ENCODE data around the gene TEX26.
"Not testable (repeated sequence)": the region's sequence is repeated elsewhere in the genome, so short reads cannot be mapped to it uniquely, and the experiment has no call there.

Gene TEX26

GRCh38 chr13:30920162-30920909 lies 12.1 kb upstream of the TEX26 start:
- DNase-seq: no peak

- DNase-seq: no peak
Measured at GRCh38 chr13:30923418-30923817, 9.0 kb upstream of the TEX26 start.

- DNase-seq: no peak
Measured at GRCh38 chr13:30924721-30925120, 7.7 kb upstream of the TEX26 start.

GRCh38 chr13:30925429-30925828 lies 7.0 kb upstream of the TEX26 start:
- DNase-seq: no peak

DNA sequence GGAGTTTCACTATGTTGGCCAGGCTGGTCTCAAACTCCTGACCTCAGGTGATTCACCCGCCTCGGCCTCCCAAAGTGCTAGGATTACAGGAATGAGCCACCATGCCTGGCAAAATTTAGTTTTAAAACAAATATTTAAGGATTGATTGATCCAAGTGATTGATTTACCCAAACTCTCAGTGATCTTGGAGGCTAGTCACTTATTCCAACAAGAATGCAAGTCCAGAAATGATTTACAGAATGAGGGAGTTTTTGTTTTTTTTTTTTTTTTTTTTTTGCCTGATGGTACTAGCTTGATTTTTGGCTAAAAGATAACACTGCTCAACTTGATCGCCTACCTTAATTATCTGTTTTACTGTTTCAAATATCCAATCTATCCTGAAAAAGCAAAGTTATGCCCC lies 5.7 kb upstream of the TEX26 start:
- DNase-seq: no peak

- DNase-seq: not testable (repeated sequence)
Measured at GRCh38 chr13:30927188-30927587, 5.3 kb upstream of the TEX26 start.

DNA sequence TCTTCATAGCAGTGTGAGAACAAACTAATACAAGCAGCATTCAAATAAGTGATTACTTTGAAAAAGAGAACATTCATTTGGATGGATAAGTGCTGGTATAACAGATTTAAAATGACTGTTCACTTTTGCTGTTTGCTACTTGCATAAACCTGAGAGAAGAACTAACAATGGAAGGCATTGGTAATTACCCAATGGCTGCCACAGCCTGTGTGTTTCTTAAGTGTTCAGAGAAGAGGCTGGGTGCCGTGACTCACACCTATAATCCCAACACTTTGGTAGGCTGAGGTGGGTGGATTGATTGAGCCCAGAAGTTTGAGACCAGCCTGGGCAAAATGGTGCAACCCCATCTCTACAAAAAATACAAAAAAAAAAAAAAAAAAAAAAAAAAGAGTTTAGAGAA lies 4.9 kb upstream of the TEX26 start:
- no peak for DNase-seq

DNA sequence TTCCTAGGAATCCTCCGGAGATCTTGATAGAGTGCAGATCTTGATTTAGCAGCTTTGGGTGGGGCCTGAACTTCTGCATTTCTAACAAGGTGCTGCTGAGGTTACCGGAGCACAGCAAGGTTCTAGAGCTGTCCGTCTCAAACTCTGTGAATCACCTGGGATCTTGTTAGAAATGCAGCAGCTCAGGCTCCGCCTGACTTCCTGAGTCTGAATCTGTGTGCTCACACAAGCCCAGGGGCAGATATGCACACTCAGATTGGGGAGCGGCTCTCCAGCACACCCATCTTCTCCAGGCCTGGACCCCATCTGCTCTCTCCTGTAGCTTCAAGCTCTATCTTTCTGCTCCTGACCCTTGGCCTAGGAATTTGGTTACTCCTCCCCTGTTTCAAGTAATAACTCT lies 3.5 kb upstream of the TEX26 start:
- no peak for DNase-seq

DNA sequence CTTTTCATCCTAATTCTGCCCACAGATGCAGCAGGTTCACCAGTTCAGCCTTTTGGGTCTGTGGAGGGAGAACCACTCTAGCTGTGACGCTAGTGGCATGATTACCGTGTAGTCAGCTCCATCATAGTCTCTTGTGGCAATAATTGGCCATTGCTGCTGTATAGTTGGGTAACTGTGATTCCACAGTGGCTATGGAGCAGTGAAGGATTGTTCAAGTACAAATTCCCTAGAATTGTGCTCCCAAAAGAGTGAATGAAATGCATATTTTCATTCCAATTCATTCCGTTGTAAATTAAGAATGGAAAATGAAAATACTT lies 856 bp downstream of the TEX26 start:
- no peak for DNase-seq

DNA sequence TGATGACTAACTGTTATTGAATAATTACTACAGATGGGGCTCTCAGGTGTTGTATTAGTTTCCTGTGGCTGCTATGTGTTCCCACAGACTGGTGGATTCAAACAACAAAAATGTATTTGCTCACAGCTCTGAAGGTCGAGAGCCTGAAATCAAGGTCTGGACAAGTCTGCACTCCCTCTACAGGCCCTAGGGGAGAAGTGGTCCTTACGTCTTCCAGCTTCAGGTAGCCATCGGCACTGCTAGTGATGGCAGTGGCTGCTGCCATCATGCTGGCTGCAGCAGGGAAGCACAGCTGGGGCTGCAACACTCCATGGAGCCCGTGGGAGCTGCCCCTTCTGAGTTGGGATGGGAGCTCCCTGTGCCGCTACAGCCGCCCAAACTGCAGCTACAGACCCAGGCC lies 1.9 kb downstream of the TEX26 start:
- no peak for DNase-seq

- no peak for DNase-seq
Measured at GRCh38 chr13:30934803-30935202, 2.3 kb downstream of the TEX26 start.

GRCh38 chr13:30936971-30937370 lies 4.5 kb downstream of the TEX26 start:
- no peak for DNase-seq

DNA sequence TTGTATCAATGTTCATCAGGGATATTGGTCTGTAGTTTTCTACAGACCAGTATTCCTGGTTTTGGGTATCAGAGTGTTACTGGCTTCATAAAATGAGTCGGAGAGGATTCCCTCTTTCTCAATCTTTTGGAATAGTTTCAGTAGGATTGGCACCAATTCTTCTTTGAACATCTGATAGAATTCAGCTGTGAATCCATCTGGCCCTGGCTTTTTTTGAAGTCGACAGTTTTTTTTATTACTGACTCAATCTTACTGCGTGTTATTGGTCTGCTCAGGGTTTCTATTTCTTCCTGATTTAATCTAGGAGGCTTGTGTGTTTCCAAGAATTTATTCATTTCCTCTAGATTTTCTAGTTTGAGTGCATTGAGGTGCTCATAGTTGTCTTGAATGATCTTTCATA lies 11.4 kb downstream of the TEX26 start:
- DNase-seq: no peak

DNA sequence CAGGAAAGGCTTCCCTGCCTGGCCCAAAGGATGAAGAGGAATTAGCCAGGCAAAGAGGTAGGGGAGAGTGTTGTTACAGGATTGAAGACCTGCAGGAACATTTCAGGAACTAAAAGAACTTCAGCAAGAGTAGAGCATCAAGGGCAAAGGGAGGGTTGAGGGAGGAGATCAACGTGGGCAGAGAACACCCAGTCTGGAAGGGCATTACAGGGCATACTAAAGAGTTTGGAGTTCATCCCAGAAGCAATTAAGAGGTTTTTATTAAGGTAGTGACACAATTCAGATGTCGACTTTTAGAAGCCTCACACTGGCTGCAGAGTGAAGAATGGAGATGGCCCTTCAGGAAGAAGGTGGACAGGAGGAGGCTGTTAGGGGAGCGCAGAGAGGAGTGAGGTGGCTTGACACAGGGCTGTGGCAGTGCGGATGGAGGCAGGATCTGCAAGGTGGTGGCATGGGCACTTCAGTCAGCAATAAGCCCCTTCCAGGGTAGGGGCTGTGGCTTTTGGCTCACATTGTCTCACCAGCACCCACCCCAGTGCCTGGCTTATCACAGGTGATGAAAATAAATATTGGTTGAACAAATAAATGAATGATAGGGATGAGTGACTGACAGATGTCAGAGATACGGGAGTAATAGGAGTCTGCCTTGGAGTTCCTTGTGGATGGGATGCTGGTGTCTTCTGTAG lies 24.9 kb downstream of the TEX26 start:
- no peak for DNase-seq

GRCh38 chr13:30959678-30960077 lies 27.2 kb downstream of the TEX26 start:
- no peak for DNase-seq

DNA sequence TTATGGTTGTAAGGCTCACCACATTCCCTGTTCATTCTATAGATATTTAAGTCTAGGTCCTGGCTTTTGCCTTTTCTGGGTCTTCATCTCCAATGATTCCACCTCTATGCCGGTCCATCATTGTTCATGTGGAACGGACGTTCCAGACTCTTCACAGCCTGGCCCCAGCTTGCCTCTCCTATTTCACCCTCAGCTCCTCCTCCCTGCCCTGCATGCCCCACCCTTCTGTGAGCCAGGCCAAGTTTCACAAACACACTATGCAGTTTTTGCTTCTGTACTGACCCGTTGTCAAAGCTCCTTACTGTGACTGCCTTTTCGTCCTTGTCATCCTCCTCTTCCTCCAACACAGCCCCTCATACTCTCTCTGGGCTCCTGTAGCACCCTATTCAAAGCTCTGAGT lies 31.3 kb downstream of the TEX26 start:
- DNase-seq: no peak

DNA sequence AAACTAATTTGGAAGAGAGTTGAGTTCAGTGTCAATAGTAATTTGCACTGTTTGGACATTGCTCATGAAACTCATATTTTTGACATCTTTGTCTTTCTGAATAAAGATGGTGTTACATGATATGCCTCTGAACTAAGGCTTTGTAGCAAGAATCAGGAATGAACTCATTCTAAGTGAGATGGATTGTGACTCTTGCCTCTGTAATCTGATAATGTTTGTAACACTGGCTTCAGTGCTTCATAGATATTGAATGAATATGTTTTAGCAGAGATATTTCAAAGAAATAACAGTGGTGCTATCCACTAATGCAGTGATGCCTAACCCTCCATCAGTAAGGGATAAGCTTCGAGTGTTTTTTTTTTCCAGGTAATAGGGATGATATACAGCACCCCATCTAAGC lies 32.9 kb downstream of the TEX26 start:
- DNase-seq: no peak

GRCh38 chr13:30966101-30966500 lies 33.6 kb downstream of the TEX26 start:
- no peak for DNase-seq

GRCh38 chr13:30968846-30969245 lies 36.4 kb downstream of the TEX26 start:
- no peak for DNase-seq

GRCh38 chr13:30971575-30971974 lies 39.1 kb downstream of the TEX26 start:
- DNase-seq: no peak

GRCh38 chr13:30972888-30973377 lies 40.5 kb downstream of the TEX26 start:
- no peak for DNase-seq

GRCh38 chr13:30974350-30974749 lies 41.9 kb downstream of the TEX26 start:
- DNase-seq: no peak

DNA sequence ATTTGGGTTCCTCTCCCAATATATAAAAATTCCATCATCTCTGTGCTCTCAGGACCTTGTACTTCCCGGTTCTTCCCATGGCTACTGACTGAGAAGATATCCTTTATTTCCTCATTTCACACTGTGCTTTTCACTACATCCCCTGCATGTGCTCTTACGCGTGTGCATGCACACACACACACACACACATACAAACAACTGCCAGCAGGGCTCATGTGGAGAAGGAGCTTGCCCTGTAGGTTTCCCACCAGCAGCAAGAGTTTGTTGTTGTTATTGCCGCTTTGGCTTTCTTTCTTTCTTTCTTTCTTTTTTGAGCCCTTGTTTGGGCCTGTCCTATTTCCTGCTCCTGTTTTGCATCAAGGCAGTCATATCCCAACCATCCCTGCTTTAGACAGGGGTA lies 43.6 kb downstream of the TEX26 start:
- no peak for DNase-seq
